ENCODE data around the gene TRAM2.

DNA sequence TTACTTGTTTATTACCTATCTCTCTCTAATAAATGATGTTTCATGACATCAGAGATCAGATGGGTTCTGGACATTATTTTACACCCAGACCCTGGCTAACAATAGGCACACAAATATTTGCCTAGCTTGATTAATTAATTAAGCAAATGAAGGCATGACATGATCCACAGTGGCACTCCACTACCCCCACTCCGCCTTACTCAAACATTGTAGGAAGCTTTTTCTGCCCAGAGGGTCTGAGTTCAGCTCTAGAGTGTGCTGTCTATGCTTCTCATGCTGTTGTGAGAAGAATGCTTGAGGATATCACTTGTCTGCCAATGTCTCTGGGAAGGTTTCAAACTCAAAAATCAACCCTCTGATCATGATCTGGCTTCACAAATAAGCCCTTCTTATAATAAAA lies 45.0 kb downstream of the TRAM2 start:
- TF ChIP-seq, protein P1, sequence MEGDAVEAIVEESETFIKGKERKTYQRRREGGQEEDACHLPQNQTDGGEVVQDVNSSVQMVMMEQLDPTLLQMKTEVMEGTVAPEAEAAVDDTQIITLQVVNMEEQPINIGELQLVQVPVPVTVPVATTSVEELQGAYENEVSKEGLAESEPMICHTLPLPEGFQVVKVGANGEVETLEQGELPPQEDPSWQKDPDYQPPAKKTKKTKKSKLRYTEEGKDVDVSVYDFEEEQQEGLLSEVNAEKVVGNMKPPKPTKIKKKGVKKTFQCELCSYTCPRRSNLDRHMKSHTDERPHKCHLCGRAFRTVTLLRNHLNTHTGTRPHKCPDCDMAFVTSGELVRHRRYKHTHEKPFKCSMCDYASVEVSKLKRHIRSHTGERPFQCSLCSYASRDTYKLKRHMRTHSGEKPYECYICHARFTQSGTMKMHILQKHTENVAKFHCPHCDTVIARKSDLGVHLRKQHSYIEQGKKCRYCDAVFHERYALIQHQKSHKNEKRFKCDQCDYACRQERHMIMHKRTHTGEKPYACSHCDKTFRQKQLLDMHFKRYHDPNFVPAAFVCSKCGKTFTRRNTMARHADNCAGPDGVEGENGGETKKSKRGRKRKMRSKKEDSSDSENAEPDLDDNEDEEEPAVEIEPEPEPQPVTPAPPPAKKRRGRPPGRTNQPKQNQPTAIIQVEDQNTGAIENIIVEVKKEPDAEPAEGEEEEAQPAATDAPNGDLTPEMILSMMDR (IDR thresholded peaks at IDR 0.05): no peak
- TF ChIP-seq POLR2A (IDR thresholded peaks at IDR 0.05): no peak

Measured in testis (tissue), 2 donors.